HG03571 (cell line): ENCODE results near the gene SAP30BP.

Source experiments
- ATAC-seq: cut with Tn5 transposase; IDR thresholded peaks from one replicate; pipeline ENCODE4 v1.9.1; 2021; ENCODE audit not compliant: unreplicated experiment

The SAP30BP gene

DNA sequence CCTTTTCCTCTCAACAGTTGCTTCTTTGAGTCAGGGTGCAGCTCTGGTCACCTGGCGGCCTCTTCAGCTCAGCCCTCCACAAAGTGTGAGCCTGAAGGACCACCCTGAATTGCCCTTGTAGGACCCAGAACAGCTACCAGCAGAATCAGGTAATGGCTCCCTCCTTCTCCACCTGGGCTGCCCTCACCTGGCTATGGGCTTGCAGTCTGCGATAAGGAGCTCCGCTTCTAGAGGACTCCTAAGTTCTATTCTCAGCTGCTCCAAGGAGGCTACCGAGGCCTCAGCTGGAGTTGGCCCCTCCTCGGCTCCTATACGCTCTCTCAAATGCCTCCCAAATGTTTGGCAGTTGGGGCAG is 20.5 kb upstream of the SAP30BP start:
- no peak for ATAC-seq

DNA sequence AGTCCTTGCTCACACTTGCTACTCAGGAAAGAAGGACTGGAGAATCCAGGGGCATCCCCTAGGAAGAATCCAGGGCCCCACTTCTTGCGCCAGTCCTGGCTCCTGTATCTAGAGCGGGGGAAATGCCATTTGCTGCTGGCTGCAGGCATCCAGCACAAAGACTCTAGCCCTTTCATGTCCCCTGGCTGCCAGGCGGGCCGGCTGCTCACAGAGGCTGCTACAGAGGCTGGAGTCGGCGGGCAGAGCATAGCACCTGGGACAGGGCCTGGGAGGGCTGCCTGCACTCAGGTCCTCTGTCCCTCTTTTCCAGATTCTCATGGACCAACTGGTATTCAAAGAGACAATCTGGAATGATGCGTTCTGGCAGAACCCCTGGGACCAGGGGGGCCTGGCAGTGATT is 20.1 kb upstream of the SAP30BP start:
- no peak for ATAC-seq

DNA sequence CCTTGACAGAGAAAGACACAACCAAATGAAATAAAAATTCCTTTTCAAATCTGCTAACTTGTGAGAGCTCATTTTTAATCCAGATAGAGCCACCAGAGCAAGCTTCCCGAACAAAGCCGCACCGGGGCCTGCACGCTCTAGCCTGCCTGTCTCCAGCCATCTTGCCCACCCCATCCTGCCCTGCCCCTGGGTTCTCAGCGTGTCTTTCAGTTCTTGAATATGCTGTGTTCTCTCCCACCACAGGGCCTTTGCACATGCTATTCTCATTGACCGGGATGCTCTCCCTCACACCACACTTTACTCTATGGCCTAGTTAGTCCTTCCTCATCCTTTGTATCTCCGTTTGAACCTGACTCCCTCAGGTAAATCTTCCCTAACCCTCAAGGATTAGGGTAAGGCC is 19.2 kb upstream of the SAP30BP start:
- no peak for ATAC-seq

DNA sequence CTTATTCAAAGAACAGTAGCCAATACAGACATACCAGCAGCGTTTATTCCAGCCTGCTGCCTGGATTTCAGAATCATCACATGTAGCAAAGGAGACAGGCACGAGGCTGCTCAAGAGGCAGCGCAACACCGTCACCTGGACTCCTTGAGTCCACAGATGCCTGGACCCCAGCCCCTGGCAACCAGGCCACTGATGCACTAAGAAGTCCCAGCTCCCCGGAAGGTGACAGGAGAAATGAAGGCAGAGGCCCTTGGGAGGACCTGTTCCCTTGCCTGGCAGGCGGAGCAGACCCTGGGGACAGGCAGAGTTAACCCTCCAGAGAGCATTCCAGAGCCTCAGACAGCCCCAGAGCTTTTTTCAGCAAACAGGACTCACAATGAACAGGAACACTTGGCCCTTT is 17.5 kb upstream of the SAP30BP start:
- ATAC-seq, result no peak

DNA sequence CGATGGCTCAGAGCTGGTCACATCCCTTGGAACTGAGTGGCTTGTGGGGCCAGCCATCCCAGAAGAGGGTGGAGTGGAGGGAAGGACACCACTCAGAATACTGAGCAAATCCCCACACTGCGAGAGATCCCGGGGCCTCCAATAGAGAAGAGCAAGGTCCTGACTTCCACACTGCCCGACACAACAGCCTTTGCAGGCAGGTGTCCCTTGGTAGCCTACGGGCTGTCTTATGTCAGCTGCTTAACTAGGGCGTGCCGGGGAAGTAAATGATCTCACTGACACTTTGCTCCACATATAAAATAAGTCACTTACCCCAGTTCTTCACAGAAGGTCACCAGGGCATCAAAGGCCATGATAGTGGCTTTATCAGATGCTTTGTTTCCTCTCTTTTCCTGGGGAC is 16.3 kb upstream of the SAP30BP start:
- no peak for ATAC-seq

DNA sequence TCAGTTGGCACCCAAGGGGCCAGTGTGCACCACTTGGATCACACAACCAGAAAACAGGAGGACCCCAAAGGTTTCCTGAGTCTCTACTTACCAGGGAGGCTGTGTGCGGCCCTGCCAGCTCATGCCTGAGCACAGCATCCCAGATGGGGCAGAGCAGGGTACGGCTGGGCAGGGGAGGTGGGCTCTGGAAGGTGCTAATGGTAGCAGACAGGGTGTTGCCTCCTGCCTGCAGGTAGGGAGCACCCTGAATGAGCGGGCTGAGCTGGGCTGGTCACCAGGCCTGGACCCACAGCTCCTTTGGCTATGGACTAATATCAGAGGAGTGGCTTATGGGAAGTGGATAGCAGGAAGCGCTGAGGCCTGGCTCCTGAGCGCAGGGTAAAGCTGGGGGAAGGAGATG is 14.8 kb upstream of the SAP30BP start:
- no peak for ATAC-seq

DNA sequence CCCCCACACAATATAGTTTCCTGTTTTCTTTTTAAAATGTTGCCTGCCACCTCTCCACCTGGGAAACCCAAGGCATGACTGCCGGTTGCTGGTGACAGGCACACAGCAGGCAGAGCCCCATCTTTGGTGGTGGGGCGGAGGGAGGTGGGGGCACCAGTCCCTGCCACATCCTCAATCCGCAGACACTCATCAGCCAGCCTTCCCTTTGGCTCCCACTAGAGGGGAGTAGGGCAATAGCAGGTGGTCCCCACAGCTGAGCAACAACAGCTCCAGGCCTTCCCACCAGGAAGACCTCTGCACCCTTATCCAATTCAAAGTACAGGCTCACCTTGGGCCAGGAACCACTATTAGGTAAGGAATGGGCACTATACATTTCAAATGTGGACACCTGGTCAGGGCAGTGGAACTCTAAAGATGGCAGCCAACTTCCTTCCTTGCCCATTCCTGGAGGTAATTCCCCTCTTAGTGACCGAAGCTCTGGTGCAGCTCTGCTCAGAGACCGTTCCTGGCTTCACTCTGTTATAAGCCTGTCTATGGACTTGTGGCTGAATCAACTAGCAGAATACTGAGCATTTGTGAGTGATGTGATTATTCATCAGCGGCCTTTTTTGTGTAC is 14.1 kb upstream of the SAP30BP start:
- no peak for ATAC-seq

DNA sequence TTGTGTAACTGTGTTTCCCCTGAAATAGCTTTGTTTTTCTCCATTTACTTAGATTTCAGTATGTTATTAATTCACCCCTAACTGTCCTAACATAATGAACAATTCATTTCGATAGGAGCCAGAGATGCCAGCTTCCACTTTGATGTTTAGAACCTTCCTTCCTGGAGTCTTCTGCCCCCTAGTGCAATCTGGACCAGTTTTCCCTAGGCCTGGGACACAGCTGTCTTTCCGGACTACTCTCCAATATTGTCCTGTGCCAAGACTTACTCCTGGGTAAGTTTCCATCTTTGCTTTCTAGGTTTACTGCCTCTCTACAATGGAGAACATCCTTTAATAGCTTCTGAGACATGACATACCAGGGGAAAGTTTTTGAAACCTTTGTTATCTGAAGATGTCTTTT is 13.0 kb upstream of the SAP30BP start:
- no peak for ATAC-seq

DNA sequence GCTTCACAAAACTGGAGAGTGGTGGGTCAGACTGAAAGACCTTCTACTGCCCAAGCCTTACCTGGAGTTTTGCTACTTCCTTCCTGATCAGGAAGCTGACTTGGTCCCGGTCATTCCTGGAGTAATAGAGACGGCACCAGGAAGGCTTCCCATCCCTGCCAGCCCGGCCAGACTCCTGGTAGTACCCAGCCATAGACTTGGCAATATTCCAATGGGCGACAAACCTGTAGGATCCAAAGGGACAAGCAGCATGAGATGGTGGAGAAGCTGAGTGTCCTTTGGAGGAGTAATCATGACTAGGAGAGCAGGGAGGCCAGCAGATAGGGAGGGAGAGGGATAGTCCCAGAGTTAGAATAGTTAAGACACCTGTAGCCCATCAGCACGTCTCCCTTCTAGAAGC is 8.9 kb upstream of the SAP30BP start:
- ATAC-seq, result no peak

DNA sequence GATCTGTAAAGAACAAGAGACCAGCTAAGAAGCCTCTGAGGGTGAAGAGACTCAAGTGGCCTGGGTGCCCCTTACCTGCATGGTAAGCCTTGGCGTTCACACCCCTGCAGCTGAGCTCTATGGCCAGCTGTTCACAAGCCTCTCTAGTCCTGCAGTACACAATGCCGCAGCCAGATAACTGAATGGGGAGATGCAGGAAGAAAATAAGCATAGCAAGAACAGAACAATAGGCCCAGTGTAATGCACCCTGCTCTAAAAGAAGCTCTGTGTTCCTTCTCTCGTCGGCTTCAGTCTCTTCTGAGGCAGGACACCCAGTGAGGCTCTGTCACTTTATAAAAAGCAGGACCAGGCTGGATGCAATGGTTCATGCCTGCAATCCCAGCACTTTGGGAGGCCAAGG is 5.6 kb upstream of the SAP30BP start:
- no peak for ATAC-seq

DNA sequence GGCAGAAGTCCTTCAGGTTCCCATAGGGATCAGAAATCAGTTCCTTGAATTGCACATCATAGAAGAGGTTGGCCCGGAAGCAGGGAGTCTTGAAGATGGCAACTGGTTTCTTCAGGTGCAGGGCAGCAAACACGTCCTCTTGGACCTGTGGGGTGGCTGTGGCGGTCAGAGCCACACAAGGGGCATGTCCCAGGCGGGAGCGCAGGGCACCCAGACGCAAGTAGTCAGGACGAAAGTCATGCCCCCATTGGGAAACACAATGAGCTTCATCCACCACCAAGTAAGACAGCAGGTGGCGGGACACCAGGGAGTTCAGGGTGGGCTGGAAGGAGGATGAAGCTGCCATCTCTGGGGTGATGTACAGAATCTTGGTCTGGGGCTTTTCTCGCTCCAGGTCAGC is 4.6 kb upstream of the SAP30BP start:
- ATAC-seq, result no peak

DNA sequence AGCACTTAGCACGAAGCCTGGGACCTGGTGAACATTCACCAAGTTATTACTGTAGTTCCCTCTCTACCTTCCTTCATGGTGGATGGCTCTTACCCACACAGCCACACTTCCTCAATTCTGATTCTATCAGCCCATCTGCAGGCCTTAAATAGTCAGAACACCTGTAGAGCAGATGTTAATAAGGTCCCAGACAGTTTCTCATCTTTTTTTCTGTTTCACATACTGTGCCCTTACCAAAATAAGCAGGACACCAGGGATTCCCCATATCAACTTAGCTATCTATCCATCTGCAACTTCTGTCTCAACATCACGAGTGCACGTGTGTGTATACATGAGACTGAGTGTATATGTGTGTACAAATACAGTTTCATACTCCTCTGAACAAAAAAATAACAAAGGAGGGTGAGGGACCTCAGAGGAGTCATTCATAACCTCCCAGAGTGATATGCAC is 3.0 kb upstream of the SAP30BP start:
- peak; percentile 65 for ATAC-seq

DNA sequence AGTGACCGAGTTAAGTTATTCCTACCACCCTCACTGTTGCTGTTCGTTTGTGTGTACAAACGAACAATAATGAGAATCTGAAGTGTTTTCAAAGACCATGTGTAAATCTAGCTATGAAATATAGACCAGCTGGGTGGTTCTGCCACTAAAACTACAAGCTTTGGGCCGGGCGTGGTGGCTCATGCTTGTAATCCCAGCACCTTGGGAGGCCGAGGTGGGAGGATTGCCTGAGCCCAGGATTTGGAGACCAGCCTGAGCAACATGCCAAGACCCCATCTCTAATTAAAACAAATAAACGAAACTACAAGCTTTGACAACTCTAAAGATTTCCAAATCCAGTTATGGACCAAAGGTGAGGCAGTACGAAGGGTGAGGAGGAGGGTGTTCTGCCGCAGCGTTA is 1.2 kb upstream of the SAP30BP start:
- no peak for ATAC-seq

DNA sequence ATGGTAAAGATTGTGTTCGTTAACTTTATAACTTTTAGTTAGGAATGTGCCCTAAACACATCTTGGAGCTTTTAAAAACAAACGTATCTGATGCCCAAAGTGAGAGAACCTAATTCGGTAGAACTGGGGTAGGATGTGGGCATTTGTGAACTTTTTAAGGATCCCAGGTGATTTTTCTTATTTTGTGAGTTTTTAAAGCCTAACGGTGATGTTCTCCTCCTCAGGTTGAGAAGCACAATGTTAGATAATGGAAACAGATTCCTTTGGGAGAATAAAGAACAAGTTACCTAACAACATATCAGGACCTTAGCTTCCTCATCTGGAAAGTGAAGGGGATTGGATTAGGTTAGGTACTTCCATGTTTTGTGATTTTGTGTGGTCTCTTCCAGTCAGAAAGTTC is 687 bp downstream of the SAP30BP start:
- no peak for ATAC-seq

DNA sequence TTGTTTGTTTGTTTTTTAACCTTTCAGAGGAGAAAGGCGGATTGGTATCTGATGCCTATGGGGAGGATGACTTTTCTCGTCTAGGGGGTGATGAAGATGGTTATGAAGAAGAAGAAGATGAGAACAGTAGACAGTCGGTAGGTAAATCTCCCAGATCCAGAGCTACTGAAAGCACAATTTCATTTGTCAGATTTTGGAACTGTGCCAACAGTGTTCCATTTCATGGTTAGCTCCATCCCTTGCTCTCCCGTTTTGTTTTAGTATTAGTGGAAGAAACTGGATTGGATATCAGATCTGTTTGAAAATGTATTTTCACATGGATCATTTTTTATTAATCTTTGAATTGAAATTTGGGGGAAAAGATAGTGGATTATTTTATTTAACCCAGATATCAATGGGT is 1.4 kb downstream of the SAP30BP start:
- ATAC-seq, result no peak

DNA sequence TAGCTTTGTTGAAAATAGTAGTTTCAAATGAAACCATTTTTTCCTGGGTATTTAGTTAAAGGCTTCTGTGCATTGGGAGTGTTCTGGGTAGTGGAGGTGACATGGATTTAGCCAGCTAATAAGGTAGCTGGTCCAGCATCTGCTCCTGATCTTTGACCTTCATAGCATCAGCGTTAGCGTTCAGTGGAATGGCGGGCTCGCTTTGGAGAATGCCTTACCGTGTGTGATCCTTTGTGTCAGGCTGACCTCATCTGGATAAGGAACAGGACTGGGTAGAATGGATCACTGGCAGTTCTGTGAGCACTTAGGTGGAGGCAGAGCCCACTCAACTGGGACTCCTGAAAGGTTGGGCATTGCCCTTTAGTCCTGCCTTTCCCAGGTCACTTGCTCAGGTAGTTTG is 3.7 kb downstream of the SAP30BP start:
- ATAC-seq, result no peak

DNA sequence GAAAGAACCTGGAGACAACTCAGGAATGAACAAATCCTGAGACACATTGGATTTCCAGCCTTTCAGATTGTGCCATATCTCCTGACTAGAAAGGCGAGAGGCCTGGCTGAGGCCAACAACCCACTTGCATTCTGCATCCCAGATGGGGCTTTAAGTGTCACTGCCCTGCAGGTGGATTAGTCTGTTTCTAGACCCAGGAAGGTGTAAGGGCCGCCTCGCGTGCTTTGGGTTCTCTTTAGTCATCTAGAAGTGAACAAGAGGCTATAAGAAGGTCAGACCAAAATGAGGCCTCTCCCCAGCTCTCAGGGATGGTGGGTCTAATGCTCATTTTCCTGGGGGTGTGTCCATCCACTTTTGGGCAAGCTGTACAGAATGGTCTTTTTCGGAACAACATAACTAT is 4.9 kb downstream of the SAP30BP start:
- no peak for ATAC-seq

DNA sequence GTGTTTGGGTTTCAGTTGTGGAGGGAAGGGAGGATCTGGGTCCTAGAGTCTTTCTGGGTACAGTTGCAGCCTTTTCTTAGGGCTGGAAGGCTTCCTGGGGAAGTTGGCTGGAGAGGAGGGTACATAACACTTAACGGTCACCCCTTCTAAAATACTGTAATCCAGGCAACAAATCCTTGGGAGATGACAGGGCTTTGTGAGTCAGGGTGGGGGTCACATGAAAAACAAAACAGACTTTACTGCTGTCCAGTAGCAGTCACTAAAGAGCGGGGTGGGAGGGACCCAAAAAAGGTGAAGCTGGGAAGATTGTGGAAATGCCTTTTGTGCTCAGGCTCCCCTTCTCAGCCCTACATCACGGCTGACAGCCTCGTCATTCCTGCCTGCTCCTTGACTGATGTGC is 6.3 kb downstream of the SAP30BP start:
- no peak for ATAC-seq

DNA sequence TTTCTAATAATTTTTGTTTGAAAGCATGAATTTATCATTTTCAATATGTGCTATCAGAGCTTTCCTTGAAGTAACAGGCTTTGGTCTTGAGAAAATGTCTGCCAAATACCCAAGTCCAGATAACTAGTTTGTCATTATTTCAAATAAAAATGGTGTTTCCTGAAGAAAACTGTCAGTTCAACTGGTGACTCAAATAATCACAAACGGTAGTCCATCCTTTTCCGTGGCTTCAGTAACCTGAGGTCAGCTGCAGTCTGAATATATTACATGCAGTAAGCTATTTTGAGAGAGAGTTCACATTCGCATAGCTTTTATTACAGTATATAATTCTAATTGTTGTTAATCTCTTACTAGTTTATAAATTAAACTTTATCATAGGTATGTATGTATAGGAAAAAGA is 9.3 kb downstream of the SAP30BP start:
- ATAC-seq, result no peak

DNA sequence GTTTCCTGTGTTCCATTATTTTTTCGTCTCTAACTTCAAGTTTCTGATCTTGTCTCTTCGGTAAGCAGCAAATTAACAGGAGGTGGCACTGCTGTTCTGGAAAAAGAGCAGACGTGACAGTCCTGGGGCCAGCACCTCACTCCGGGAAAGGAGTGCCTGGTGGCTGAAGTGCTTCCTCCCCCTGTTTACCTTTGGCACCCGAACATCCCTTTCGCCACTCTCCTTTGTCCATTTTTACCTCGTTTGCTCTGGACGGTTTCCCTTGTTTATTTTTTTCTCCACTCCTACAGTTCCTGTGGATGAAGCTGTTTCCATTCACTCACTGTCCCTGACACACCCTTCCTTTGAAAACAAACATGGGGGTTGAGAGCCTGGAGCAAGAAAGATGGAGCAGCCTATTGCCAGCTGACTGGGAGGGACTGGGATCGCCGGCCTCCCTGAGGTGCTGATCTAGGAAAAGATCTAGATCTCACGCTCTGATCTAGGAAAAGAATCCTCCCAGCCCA is 12.6 kb downstream of the SAP30BP start:
- no peak for ATAC-seq

DNA sequence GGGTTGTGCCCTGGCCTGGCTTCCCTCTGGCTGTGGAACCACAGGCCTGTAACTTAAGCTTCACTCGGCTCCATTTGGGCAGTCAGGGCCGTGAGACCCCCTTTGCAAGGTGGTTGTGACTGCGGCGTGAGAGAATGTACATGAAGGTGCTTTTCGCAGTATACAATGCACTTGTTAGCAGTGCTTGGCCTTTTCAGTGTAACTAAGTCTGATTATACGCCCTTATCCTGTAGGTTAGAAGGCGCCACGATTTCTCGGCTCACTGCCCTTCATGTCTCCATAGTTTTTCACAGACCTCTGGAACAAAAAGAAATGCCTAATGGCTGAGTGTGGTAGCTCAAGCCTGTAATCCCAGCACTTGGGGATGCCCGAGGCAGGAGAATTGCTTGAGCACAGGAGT is 13.3 kb downstream of the SAP30BP start:
- ATAC-seq, result no peak

DNA sequence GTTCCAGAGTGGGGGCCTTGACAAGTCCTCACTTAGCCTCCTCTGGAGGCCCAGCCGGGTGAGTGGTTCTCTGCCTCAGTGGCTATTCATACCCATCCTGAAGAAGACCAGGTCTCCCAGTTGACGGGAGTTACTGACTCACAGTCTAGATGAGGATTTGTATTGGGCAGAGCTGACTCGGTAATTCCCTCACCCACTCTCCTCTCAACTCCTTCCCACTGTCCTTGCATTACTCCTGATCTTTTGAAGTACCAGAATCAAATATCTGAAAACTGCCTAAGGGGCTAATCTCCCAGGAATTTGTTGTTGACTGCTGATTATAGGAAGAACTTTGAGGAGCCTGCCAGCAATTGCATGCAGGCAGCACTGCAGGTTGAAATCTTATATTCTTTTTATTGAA is 14.2 kb downstream of the SAP30BP start:
- no peak for ATAC-seq

DNA sequence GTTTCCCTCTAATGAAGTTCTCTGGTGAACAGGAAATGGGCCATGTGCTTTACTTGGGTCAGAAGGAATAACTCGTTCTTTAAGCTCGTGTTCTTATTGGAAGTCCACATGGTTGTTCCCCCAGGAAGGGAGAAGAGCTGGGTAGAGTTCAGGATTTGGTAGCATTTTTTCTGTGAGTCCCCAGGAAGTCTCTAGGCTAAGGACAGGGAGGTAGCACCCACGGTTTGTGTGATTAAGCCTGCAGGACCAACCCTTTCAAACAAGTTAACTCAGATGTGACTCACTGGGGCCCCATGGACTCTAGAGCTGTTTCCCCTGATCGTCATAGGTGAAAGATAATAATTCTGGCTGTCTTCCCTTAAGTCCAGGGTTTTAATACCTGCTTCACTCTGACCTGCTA is 16.4 kb downstream of the SAP30BP start:
- ATAC-seq, result no peak

DNA sequence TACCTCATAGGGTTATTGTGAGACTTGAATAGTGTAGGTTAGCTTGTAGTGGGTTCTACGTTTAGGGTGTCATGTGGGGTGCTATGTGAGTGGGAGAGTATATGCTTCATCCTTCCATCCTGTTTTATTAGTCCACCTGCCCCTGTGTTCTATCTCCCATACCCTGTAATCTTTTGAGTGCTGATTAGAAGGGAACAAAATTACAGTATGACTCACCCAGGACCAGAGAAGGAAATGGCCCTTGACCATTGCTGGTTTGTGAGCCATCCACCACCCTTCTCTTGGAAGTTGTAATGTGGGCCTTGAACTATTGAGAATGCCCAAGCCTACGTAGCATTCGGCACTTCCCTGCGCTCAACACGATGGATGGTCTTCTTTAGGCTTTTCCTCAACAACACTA is 17.1 kb downstream of the SAP30BP start:
- ATAC-seq, result no peak
